NCI-H748 treated with DMSO at 0.1 percent for 48 hours (cell line): Measurements from ENCODE around the gene VEGFC.

ENCODE experiments used
- DNase-seq: peaks from one replicate; lab custom pipeline; 2025; lab: John Stamatoyannopoulos, UW

The VEGFC gene

GRCh38 chr4:176792326-176793059 lies at the start of gene VEGFC:
Gene VEGFC (minus strand): TSS chr4:176792922. CDS start chr4:176792311, 611 bp downstream.
- peak; percentile 19 for DNase-seq

DNA sequence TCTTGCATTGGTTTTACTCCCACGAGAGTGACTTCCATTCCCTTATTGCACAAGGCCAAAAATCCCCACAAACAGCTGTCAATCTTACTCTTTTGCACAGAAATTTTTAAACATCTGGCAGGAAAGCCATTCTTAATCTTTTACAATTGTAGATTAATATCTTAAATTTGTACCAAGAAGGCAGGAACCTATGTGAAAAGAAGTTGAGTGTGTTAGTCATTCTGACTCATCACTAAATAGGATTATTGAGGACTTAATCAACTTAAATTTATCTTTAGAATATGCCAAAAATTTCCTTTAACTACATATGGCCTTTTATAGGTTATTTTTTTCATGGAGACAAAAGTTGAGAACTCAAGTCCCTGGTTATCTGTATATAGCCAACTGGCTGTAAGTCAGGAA lies 49.0 kb upstream of the VEGFC start:
- DNase-seq, result no peak

GRCh38 chr4:176840166-176840565 lies 47.4 kb upstream of the VEGFC start:
- DNase-seq, result no peak

DNA sequence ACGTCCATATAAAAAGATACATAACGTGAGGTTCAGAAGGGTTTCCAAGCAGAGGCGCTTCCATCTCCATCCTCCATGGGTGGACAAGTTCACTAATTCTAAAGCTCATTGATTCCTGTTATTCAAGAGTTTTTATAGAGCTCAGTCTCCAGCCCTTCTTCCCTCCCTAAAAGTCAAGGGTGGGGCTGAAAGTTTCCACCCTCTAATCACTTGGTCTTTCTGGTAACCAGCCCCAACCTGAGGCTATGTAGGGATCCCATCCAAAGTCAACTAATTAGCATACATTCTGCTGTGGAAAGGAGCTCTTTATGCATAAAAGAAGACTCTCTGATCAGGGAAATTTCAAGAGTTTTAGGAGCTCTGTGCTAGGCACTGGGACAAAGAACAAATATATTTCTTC lies 46.9 kb upstream of the VEGFC start:
- DNase-seq, result no peak

GRCh38 chr4:176838601-176839433 lies 46.1 kb upstream of the VEGFC start:
- no peak for DNase-seq

DNA sequence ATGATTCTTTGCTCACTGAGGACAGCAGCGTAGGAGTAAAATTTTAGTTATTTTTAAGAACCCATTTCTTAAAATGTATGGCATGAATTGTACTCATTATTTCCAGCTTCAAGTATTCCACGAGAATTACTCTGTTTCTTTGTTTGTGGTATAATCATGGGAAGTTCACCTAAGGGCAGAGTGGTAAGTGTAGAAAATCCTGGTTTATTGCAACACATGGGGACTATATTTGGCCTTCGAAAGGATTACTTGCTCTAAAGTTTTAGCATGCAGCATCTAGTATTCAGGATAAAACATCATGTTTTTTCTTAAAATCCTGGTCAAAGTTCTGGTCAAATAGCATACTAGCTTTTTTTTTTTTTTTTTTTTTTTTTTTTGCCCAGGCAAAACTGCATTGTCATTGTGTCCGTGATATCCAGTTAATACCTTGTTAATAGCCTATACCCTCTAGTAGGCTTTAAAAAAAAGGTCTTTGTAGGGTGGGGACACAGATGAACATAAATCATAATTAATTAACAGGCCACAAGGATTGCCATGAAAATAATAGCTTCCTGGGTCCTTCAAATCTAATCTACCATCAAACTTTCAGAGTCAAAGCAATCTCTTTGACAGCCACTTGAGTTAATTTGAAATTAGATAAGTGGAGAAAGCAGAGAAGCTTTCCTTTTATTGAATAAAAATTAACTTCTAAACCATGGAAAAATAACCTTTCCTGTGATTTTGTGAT lies 44.6 kb upstream of the VEGFC start:
- no peak for DNase-seq

DNA sequence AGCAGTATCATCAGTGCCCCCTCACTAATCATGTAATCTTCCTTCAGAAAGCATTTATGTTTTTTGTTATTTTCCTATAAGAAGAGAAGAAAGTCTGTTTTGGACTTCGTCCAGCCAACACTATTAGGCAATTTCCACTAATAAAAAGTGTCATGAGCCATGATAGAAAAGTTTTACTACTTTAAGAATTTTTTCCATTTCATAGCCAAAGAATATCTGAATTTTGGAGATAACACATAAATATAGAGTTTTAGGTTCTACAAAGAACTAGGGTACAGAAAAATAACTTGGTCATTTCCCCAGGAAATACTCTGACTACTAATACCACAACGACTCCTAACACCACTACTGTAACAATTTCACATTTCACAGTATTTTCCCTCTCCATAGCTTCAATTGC lies 41.8 kb upstream of the VEGFC start:
- DNase-seq, result no peak

GRCh38 chr4:176833400-176834175 lies 40.9 kb upstream of the VEGFC start:
- no peak for DNase-seq

DNA sequence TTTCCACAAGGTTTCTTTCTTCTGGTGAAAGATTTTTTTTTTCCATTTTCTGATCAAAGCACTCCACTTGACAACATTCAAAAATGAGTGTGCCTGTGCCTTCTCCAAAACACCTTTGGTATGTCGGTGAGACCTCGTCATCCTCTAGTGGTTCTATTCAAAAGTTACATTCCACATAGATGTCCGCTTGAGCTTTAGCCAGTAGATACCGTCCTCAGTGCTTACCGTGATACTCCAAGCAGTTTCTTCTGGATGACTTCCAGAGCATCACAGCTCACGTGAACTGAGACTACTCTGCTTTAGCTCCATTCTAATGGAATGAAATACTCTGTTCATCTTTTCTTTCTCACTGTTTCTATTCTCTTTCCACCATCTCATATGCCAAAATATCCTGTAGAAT lies 38.2 kb upstream of the VEGFC start:
- DNase-seq, result no peak

DNA sequence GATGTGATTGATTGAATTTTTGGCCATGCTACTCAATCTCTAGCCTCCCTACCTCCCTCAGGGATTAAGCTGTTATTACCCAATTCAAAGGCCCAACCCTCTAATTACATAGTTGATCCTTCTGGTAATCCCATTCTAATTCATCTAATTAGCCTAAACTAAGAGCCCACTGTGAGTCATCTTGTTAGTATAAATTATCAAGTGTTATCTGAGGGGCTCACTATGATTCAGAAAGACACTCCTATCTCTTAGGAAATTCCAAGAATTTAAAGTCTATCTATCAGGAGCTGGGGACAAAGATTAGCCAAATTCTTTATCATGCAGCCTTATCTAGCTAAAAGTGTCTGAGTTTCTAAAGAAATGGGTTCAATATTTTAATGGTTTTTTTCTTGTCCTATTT lies 32.9 kb upstream of the VEGFC start:
- DNase-seq, result no peak

GRCh38 chr4:176824645-176825366 lies 32.1 kb upstream of the VEGFC start:
- no peak for DNase-seq

- DNase-seq, result no peak
These were observed 25.8 kb upstream of the VEGFC start for GRCh38 chr4:176818531-176818930.

GRCh38 chr4:176817204-176817603 lies 24.5 kb upstream of the VEGFC start:
- no peak for DNase-seq

GRCh38 chr4:176814770-176815169 lies 22.0 kb upstream of the VEGFC start:
- DNase-seq, result no peak

- DNase-seq, result no peak
These were observed 17.9 kb upstream of the VEGFC start for GRCh38 chr4:176810481-176811249.

GRCh38 chr4:176806778-176807375 lies 14.2 kb upstream of the VEGFC start:
- DNase-seq, result no peak

- no peak for DNase-seq
These were observed 12.4 kb upstream of the VEGFC start for GRCh38 chr4:176805155-176805554.

- DNase-seq, result no peak
These were observed 8.3 kb upstream of the VEGFC start for GRCh38 chr4:176800891-176801534.

DNA sequence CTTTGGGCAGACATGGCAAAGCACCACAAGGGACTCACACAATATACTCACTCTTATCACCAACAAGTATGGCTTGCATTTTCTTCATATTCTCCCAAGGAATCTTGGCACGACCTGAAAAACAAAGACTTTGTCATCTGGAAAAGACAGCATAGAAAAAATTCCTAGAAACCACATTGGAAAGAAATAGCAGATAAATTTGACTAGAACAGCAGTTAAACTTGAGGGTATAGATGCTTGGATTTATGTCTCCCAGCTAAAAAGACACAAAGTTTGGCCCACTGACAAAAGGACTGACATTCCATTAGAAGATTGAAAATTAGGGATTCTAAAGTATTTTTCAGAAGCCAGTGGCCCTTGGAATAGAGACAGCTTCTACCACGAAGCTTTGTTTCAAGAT lies 6.9 kb upstream of the VEGFC start:
- DNase-seq, result no peak

GRCh38 chr4:176798540-176798939 lies 5.8 kb upstream of the VEGFC start:
- no peak for DNase-seq
